HG02973 (cell line): ENCODE data around the gene ST8SIA1.
"Not testable (repeated sequence)": the region's sequence is repeated elsewhere in the genome, so short reads cannot be mapped to it uniquely, and the experiment has no call there.

Experiments used
- ATAC-seq: cut with Tn5 transposase; IDR thresholded peaks from one replicate; pipeline ENCODE4 v1.9.1; 2021; ENCODE audit warnings: moderate library complexity; ENCODE audit not compliant: unreplicated experiment

ST8SIA1 gene

DNA sequence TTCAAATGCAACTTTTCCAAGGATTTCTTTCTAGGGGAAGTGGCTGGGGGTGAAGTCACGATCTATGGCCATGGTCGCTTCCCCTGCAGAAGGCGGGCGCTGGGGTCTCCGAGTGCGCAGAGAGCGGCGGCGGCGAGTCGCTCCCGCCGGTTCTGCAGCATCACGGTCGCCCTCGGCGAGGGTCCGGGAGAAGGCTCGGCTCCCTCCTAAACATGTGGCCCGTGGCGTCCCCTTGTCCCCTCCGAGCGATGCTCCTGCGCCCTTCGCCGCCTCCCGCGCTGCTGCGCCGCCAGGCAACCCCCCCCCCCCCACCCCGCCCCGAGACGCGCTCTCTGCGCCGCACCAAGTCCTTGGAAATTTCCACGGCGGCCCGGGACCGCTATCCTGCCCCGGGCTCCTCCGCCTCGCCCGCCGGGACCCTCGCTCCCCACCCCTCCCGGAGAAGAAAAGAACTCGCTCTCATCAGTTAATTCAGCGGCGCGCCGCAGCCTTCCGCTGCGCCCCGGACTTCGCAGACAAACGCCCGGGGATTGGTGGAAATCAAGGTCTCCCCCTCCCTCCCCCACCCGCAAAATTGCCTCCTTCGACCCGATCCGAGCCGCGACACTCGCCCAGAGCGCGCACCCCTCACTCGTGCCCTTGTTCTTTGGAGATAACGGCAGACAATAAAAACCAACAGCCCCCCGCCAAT is at the start of gene ST8SIA1:
Gene ST8SIA1 (minus strand): TSS at position 298 of the 691 bp plus-strand sequence. CDS start 475 bp downstream, outside the sequence.
- ATAC-seq: no peak

- no peak for ATAC-seq
These were observed 45.5 kb upstream of the ST8SIA1 start for GRCh38 chr12:22380031-22380430.

- no peak for ATAC-seq
These were observed 43.4 kb upstream of the ST8SIA1 start for GRCh38 chr12:22377731-22378496.

DNA sequence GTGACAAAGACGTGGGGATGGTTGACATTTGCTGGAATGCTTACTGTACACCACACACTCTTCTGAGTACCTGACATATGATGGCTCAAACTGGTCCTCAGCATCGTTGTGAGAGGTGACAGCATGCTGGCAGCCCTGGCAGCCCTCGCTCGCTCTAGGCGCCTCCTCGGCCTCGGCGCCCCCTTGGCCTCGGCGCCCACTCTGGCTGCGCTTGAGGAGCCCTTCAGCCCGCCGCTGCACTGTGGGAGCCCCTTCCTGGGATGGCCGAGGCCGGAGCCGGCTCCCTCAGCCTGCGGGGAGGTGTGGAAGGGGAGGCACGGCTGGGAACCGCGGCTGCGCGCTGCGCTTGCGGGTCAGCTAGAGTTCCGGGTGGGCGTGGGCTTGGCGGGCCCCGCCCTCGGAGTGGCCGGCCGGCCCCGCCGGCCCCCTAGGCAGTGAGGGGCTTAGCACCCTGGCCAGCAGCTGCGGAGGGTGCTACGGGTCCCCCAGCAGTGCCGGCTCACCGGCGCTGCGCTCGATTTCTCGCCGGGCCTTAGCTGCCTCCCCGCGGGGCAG is 42.2 kb upstream of the ST8SIA1 start:
- not testable (repeated sequence) for ATAC-seq

DNA sequence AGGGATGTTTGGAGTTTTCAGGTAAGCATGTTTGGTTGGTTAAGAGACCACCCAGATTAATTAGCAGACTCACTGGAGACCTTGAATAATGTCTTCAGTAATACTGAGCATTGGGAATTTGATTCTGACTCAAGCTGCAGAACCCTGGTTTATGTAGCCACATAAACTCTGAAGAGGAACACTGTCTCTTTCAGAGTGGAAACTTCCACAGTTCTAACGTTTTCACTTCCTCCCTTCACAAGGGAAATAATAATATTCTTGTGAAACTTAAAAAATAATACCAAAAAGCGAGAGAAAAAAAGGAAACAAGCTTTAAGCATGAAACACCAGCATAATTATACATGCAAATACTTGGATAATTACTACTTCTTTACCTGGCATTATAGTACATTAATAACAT is 40.0 kb upstream of the ST8SIA1 start:
- no peak for ATAC-seq

DNA sequence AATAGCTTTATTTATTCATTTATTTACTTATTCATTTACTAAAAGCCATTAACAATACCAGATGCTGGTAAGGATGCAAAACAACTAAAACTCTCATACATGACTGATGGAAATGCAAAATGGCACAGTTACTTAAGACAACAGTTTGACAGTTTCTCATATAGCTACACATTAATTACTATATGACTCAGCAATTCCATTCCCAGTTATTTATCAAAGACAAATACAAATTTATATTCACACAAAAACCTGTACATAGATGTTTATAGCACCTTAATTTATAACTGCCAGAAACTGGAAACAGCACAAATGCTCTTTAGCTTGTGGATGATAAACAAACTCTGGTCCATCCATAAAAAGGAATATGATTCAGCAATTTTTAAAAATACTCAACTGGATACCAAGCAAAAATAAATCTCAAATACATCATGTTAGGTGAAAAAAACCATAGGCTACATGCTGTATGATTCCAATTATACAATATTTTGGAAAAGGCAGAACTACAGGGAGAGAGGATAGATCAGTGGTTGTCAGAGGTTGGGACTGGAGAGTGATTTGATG is 37.9 kb upstream of the ST8SIA1 start:
- no peak for ATAC-seq

DNA sequence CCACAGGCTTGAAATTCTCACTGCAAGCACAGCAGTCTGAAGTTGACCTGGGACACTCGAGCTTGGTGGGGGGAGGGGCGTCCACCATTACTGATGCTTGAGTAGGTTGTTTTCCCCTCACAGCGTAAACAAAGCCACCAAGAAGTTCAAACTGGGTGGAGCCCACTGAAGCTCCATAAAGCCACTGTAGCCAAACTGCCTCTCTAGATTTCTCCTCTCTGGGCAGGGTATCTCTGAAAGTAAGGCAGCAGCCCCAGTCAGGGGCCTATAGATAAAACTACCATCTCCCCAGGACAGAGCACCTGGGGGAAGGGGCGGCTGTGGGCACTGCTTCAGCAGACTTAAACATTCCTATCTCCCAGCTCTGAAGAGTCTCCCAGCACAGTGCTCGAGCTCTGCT is 31.7 kb upstream of the ST8SIA1 start:
- no peak for ATAC-seq

- no peak for ATAC-seq
These were observed 27.3 kb upstream of the ST8SIA1 start for GRCh38 chr12:22361785-22362184.

- no peak for ATAC-seq
These were observed 26.3 kb upstream of the ST8SIA1 start for GRCh38 chr12:22360774-22361173.

GRCh38 chr12:22357531-22357930 is 23.0 kb upstream of the ST8SIA1 start:
- ATAC-seq: no peak

- ATAC-seq: no peak
These were observed 21.7 kb upstream of the ST8SIA1 start for GRCh38 chr12:22356231-22356630.

DNA sequence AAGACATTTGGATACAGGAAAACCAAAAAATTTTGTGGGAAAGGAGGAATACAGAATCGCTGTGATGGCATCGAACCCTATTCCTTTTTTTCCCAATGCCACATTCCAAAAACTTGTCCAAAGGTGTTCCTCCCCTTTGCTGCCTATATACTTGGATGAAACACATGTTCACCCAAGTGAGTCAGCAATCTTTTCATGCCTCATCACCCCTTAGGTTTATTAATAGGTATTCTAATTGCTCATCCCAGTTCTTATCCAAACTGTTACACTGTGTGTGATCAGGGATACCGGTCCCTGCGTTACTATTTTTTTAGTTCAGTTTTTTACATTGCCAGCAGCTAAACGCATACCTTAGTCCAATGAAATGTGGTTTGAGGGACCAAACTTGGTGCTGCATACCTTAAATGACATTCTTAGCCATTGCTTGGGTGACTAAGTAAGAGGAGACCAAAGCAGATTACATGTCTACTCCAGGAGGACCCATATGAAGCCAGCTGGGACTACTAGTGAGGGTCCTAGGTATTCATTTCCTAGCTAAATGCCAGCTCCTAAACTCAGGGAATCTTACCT is 20.6 kb upstream of the ST8SIA1 start:
- ATAC-seq: no peak

GRCh38 chr12:22353615-22354325 is 19.3 kb upstream of the ST8SIA1 start:
- ATAC-seq: no peak

- ATAC-seq: no peak
These were observed 16.4 kb upstream of the ST8SIA1 start for GRCh38 chr12:22350886-22351285.

- no peak for ATAC-seq
These were observed 13.7 kb upstream of the ST8SIA1 start for GRCh38 chr12:22348208-22348607.

- no peak for ATAC-seq
These were observed 5.6 kb upstream of the ST8SIA1 start for GRCh38 chr12:22340143-22340542.

DNA sequence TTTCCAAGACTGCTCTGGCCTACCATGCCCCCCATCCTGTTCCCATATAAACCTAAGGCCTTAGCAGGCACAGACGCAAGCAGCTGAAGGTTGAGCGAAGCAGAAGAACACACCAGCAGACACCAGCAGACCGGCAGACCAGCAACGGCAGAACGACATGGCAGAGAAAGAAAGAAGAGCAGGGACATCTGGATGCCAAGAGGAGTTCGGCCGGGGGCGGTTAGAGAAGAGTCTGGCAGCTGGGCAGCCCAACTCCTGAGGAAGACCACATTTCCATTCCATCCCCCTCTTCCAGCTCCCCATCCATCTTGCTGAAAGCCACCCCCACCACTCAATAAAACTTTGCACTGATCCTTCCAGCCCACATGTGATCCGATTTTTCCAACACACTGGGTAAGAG is 5.2 kb upstream of the ST8SIA1 start:
- no peak for ATAC-seq

- no peak for ATAC-seq
These were observed 1.3 kb upstream of the ST8SIA1 start for GRCh38 chr12:22335794-22336166.

DNA sequence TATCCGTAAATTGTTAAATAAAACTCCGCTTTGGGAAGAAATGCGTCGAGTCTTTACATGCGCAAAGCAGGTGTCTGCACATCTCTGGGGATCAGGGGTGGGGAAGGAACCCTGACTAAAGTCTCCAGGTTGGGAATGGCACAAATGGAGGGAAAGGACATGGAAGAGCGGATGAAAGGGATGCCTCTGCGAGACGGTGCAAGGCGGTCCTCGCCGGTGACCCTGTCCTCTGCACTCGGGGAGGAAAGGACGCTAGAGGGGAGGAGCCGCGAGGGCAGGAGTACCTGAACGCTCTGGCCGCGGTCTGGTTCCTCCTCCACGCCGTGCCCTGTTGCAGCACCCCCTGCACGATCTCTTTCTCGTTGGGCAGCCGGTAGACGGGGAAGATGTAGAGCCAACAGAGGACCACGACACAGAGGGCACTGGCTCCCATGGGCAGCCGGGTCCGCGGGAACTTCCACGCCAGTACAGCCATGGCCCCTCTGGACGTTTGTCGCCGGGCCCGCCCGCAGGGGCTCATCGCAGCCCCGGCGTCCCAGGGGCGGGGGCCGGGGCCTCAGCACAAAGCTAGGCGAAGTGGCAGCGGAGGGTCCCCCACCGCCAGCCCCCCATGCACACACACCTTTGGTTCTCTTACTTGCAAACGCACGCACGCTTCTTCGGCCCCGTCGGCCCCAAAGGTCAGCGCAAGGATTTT is 646 bp downstream of the ST8SIA1 start:
- no peak for ATAC-seq

DNA sequence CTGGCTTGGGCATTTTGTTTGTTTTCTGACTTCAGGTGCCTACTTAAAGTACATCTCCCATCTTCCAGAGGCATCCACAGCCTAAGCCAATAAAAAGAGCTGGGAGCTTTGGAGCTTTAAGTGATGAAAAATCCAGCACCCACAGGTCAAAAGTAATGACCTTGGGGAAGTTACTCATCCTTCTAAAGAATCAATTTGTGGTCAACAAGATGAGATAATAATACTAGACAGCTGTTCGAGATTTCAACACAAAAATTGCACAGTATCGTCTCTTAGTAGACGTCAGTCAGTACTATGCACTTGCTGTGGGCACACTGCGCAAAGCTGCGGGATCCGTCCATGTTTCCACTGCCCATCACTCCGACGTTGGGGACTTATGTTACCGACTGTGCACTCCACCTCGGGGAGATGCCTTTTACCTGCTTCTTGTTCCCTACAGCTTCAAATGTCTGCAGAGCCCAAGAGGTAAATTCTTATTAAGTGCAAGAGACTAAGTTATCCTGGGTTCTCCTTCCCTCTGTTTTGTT is 1.3 kb downstream of the ST8SIA1 start:
- no peak for ATAC-seq
